Measurements from ENCODE around the gene BNIP1.
"Not testable (repeated sequence)": the region's sequence is repeated elsewhere in the genome, so short reads cannot be mapped to it uniquely, and the experiment has no call there.

BNIP1 gene

GRCh38 chr5:173144200-173145176 is at the start of gene BNIP1:
Gene BNIP1, plus strand, starts transcription at chr5:173144531. Its CDS starts 15 bp downstream, at chr5:173144546.
- peak; percentile 92 to 96 for DNase-seq (ENCODE audit: low read depth in 2 of 2)

GRCh38 chr5:173098787-173099186 is 45.5 kb upstream of the BNIP1 start:
- no peak for DNase-seq (ENCODE audit: low read depth in 2 of 2)

DNA sequence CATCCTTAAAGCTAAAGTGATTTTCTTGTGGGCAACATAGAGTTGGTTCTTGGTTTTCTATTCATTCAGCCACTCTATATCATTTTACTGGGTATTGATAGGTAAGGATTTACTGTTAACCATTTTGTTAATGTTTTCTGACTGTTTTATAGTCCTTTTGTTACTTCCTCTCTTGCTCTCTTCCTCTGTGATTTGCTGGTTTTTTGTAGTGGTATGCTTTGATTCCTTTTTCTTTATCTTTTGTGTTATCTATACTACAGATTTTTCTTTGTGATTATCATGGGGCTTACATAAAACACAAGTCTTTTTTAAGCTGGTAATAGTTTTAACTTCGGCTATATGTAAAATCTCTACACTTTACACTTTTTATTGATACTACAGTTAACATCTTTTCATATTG is 44.9 kb upstream of the BNIP1 start:
- no peak for DNase-seq (ENCODE audit: low read depth in 2 of 2)

- DNase-seq (ENCODE audit: low read depth in 2 of 2) = no peak
Observed at GRCh38 chr5:173101245-173101644, 43.1 kb upstream of the BNIP1 start.

DNA sequence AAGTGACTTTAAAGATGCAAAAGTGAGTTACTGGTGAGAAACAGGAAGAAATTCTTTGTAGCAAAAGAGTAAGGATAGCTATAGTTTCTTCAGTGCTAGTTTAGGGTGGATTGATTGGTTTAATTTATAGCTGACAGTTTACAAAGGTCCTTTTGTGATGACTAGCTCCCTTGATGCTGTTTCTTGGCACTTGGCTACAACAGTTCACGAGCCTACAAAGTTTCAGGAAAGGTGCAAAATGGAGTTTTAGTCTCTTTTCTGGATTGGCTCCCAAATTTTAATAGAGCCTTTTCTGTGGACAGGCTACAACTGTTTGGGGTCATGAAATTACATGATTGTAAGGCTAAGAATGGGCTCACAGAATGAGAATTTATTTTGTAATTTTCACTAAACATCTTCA is 40.9 kb upstream of the BNIP1 start:
- DNase-seq (ENCODE audit: low read depth in 2 of 2) = no peak

- DNase-seq (ENCODE audit: low read depth in 2 of 2) = no peak
Observed at GRCh38 chr5:173108914-173109313, 35.4 kb upstream of the BNIP1 start.

DNA sequence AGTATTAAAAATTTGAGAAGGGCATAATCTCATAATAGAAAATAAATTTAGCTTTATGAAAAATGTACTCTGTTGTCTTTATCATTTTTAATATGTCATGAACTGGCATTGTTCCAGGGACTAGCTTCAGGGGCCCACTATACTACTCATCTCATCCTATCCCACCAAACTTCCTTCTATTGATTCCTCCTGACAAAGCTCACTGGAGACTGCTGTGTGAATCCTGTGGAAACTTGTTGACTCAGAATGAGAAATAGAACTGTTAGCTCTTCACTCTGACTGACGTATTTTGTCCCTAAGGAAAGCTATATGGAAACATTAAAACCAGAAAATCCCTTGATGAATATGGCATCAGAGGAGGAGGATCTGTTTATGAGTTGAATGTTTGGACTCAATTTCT is 29.8 kb upstream of the BNIP1 start:
- DNase-seq (ENCODE audit: low read depth in 2 of 2) = no peak

DNA sequence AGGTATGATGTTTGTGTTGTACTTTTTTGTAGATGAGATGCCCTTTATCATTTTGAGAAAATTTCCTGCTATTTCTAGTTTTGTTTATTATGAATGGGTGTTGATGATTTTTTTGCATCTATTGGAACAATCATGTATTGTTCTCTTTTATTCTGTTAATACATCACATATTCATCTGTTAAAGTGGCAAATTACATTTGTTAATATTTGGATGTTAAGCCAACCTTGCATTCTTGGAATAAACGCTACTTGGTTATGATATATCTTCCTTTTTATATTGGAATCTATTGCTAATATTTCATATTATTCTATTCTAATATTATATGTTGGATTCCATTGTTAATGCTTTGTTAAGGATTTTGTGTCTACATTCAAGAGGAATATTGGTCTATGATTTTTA is 24.6 kb upstream of the BNIP1 start:
- no peak for DNase-seq (ENCODE audit: low read depth in 2 of 2)

DNA sequence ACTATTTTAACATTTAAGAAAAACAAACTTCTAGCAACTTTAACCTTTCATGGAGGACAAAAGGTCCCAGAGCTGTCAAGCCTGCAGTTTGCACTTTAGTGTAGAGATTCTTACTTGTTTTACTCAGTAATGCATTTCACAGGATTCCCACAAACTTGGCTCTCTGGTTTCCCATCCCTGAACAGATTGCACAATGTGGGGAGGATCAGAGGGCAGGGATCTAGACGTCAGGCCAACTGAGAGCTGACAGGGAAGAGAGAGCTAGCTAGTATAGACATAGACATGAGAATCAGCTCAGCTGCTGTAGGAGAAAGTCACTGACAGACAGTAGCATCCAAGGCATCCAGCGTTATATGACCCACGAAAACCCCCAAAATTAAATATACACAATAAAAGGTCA is 20.9 kb upstream of the BNIP1 start:
- no peak for DNase-seq (ENCODE audit: low read depth in 2 of 2)

GRCh38 chr5:173132166-173132565 is 12.2 kb upstream of the BNIP1 start:
- not testable (repeated sequence) for DNase-seq (ENCODE audit: low read depth in 2 of 2)

GRCh38 chr5:173138707-173139106 is 5.6 kb upstream of the BNIP1 start:
- DNase-seq (ENCODE audit: low read depth in 2 of 2) = no peak

DNA sequence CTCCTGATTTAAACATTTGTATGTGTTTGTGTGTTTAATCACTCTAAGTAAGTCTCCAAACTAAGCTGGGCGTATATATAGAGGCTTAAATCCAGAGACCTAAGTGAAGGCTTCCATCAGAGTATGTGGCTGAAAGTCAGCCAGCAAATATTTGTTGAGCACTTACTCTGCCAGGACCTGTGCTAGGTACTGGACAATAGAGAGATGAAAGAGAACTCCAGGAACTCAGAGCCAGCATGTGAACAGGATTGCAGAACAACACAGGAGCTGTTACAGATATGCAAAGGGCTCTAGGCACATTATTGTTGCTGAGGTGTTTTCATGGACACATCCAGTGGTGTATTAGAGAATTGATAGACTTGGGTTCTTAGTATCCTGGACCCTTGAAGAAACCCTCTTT is 4.7 kb upstream of the BNIP1 start:
- DNase-seq (ENCODE audit: low read depth in 2 of 2) = no peak

- no peak for DNase-seq (ENCODE audit: low read depth in 2 of 2)
Observed at GRCh38 chr5:173140769-173141168, 3.6 kb upstream of the BNIP1 start.

GRCh38 chr5:173143567-173143966 is 764 bp upstream of the BNIP1 start:
- DNase-seq (ENCODE audit: low read depth in 2 of 2) = no peak

DNA sequence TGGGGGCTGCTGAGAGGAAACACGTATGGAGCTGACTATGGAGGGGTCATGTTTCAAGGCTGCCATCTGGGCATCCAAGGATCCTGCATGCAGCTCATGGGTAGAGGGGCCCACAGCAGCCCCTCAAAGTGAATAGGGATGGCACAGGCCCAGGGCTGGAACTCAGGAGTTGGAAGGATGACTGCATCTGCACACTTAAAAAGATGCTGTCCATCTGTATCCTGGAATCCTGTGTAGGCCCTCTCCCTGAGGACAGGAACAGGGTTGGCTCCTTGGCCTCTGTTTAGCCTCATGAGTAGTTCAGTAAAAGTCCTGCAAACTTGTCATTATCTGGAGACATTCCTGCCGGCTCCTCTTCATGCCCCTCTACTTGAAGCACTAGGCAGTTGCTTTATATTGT is 4.0 kb downstream of the BNIP1 start:
- DNase-seq (ENCODE audit: low read depth in 2 of 2) = no peak

- no peak for DNase-seq (ENCODE audit: low read depth in 2 of 2)
Observed at GRCh38 chr5:173152547-173152946, 8.2 kb downstream of the BNIP1 start.

DNA sequence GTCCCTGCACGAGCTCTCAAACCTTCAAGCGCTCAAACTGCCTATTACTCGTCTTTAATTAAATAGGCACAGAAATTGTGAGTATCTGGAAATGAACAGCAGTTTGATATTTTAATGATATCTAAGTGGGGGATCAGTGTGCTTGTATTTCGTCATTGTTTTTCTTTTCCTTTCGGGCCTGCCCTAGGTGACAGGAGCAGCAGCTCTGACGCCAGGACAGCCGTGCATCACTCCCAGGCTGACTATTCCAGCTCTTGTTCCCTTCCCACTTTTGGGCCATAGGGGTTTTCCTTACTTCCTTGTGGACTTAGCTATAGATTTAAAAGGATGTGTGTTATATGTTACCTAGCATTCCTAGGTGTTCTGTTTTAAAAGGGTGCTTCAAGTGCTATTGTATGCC is 9.5 kb downstream of the BNIP1 start:
- DNase-seq (ENCODE audit: low read depth in 2 of 2) = no peak

DNA sequence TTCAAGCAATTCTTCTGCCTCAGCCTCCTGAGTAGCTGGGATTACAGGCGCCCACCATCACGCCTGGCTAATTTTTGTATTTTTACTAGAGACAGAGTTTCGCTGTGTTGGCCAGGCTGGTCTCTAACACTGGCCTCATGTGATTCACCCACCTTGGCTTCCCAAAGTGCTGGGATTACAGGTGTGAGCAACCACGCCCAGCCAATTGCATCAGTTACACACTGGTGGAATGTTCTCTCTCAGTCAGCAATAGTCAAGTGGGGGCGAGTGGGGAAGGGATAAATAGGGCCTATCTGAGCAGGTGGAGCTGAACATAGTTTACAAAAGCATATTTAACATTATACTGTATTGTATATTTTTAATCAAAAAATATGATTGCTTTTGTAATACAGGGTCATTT is 10.3 kb downstream of the BNIP1 start:
- not testable (repeated sequence) for DNase-seq (ENCODE audit: low read depth in 2 of 2)

GRCh38 chr5:173155912-173156311 is 11.6 kb downstream of the BNIP1 start:
- no peak for DNase-seq (ENCODE audit: low read depth in 2 of 2)

GRCh38 chr5:173158366-173158765 is 14.0 kb downstream of the BNIP1 start:
- DNase-seq (ENCODE audit: low read depth in 2 of 2) = no peak

DNA sequence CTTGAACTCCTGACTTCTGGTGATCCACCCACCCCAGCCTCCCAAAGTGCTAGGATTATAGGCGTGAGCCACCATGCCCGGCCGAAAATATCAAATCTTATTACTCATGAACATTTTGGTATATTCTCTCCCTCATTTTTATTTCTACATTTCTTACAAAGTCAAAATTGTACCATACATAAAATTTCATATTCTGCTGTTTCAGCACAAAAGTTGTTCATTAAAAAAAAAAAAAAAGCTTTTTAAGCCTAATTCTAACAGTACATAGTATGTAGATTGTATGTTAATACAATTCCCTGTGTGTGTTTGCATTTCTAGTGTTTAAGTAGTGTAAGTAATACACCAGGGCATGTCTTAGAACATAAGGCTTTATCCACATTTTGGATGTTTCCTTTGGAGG is 14.9 kb downstream of the BNIP1 start:
- no peak for DNase-seq (ENCODE audit: low read depth in 2 of 2)

- DNase-seq (ENCODE audit: low read depth in 2 of 2) = no peak
Observed at GRCh38 chr5:173161148-173161547, 16.8 kb downstream of the BNIP1 start.

- DNase-seq (ENCODE audit: low read depth in 2 of 2) = no peak
Observed at GRCh38 chr5:173163219-173163618, 18.9 kb downstream of the BNIP1 start.

Data from stimulated activated CD4-positive, alpha-beta T cell treated with anti-CD3 and anti-CD28 coated beads, Interleukin-12 subunit alpha, Interleukin-12 subunit beta, amount 100 ng/mL, for 24 hours (primary cell).